Left ventricle myocardium inferior (tissue), 1 donor: ENCODE results near the gene SNAPC2. TPM values are rescaled to one million over a fixed set of nuclear protein-coding genes. Genes with fewer than 3 reads are reported as not detected.

ENCODE experiments used
- DNase-seq: peaks from one replicate; pipeline ENCODE4 v3.0.0-alpha.2; 2020
- H3K27ac ChIP-seq: fragments of 200-600 bp; replicated peaks from 2 replicates; pipeline ENCODE4 v1.8.0; 2021
- H3K27me3 ChIP-seq: fragments of 200-600 bp; 2 replicates; pipeline ENCODE4 v1.8.0; 2021; ENCODE audit warnings: low read depth
- H3K36me3 ChIP-seq: fragments of 200-600 bp; 2 replicates; pipeline ENCODE4 v1.8.0; 2021
- H3K4me1 ChIP-seq: fragments of 200-600 bp; 2 replicates; pipeline ENCODE4 v1.8.0; 2021
- H3K4me3 ChIP-seq: fragments of 200-600 bp; 2 replicates; pipeline ENCODE4 v1.8.0; 2021; ENCODE audit warnings: mild to moderate bottlenecking, moderate library complexity
- H3K9me3 ChIP-seq: fragments of 200-600 bp; replicated peaks from 2 replicates; pipeline ENCODE4 v1.8.0; 2021
- CTCF ChIP-seq: fragments of 200-600 bp; IDR thresholded peaks from 2 replicates; pipeline ENCODE4 v1.8.0; 2021; ENCODE audit warnings: antibody characterized with exemption, mild to moderate bottlenecking, borderline replicate concordance
- intact Hi-C: fragments of 100-400 bp; cut with micrococcal nuclease; formaldehyde crosslinking; loops from one replicate; pipeline ENCODE4 v1.11.0; 2022
- total RNA-seq: library from RNA; stranded (reverse); fragmentation: NEBNext Ultra II Directional; extraction: Animal tissue kit (Norgen Biotek cat#: 25700); gene quantifications from one replicate; pipeline ENCODE4 v1.2.1, GENCODE V29; 2021
- donor health status: DM: no; HTN: yes; CAD: no; lungs with severe emphysema.

SNAPC2 gene
- total RNA-seq, 1 donor from 2014 or later, result 9.8 TPM

GRCh38 chr19:7923295-7924191 is 3.4 kb downstream of the SNAPC2 start:
- intact Hi-C loops, result no loop called here
- peaks cover 71% of the 10 kb centered on the region for H3K4me1 ChIP-seq
- TF ChIP-seq CTCF, result no peak
- no peaks in the 10 kb centered on the region for H3K9me3 ChIP-seq
- H3K36me3 ChIP-seq, result peaks cover 15% of the 10 kb centered on the region
- peaks cover 10% of the 10 kb centered on the region for H3K27me3 ChIP-seq
- no peak for DNase-seq
- H3K27ac ChIP-seq, result no peak overlapping the region
- no peak overlapping the region for H3K4me3 ChIP-seq

- intact Hi-C loops, result no loop called here
- Histone ChIP-seq H3K4me1 (peaks cover 71% of the 10 kb centered on the region), H3K9me3 (no peaks in the 10 kb centered on the region), H3K36me3 (peaks cover 15% of the 10 kb centered on the region), H3K4me3 (no peak overlapping the region), H3K27ac (no peak overlapping the region), H3K27me3 (peaks cover 3% of the 10 kb centered on the region)
- no peak for DNase-seq
- no peak for TF ChIP-seq CTCF
Measured at GRCh38 chr19:7924241-7924640, 4.1 kb downstream of the SNAPC2 start.

- no peak for TF ChIP-seq CTCF
- peak overlapping the region; percentile 65 for H3K4me3 ChIP-seq
- intact Hi-C loops, result no loop called here
- H3K27me3 ChIP-seq, result no peaks in the 10 kb centered on the region
- no peaks in the 10 kb centered on the region for H3K9me3 ChIP-seq
- peaks cover 15% of the 10 kb centered on the region for H3K36me3 ChIP-seq
- H3K4me1 ChIP-seq, result peaks cover 71% of the 10 kb centered on the region
- DNase-seq, result no peak
- H3K27ac ChIP-seq, result no peak overlapping the region
Measured at GRCh38 chr19:7924651-7925170, 4.6 kb downstream of the SNAPC2 start.

- Histone ChIP-seq H3K9me3 (no peaks in the 10 kb centered on the region), H3K4me1 (peaks cover 69% of the 10 kb centered on the region), H3K27me3 (no peaks in the 10 kb centered on the region), H3K4me3 (peak overlapping the region; percentile 65), H3K27ac (no peak overlapping the region), H3K36me3 (peaks cover 16% of the 10 kb centered on the region)
- TF ChIP-seq CTCF, result peak; percentile 83
- intact Hi-C loops, result no loop called here
- peak; percentile 50 for DNase-seq
Measured at GRCh38 chr19:7925171-7925851, 5.2 kb downstream of the SNAPC2 start.

GRCh38 chr19:7926021-7926726 is 6.0 kb downstream of the SNAPC2 start, which contains the start of gene CTXN1:
Gene CTXN1 (minus strand): TSS chr19:7926135. CDS start chr19:7925538, 597 bp downstream.
- peak; percentile 71 for DNase-seq
- peaks cover 65% of the 10 kb centered on the region for H3K4me1 ChIP-seq
- H3K27ac ChIP-seq, result no peak within 1 kb of the TSS
- H3K27me3 ChIP-seq, result no peaks in the 10 kb centered on the region
- no peaks in the 10 kb centered on the region for H3K9me3 ChIP-seq
- peaks cover 24% of the 10 kb centered on the region for H3K36me3 ChIP-seq
- intact Hi-C loops, result no loop called here
- H3K4me3 ChIP-seq, result peak within 1 kb of the TSS; percentile 65
- TF ChIP-seq CTCF, result no peak
